ENCODE measurements around the gene CLCN4.

- TF ChIP-seq, protein P1, sequence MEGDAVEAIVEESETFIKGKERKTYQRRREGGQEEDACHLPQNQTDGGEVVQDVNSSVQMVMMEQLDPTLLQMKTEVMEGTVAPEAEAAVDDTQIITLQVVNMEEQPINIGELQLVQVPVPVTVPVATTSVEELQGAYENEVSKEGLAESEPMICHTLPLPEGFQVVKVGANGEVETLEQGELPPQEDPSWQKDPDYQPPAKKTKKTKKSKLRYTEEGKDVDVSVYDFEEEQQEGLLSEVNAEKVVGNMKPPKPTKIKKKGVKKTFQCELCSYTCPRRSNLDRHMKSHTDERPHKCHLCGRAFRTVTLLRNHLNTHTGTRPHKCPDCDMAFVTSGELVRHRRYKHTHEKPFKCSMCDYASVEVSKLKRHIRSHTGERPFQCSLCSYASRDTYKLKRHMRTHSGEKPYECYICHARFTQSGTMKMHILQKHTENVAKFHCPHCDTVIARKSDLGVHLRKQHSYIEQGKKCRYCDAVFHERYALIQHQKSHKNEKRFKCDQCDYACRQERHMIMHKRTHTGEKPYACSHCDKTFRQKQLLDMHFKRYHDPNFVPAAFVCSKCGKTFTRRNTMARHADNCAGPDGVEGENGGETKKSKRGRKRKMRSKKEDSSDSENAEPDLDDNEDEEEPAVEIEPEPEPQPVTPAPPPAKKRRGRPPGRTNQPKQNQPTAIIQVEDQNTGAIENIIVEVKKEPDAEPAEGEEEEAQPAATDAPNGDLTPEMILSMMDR (IDR thresholded peaks at IDR 0.05; ENCODE audit: low read depth, low read length) = no peak
- TF ChIP-seq POLR2A (IDR thresholded peaks at IDR 0.05; ENCODE audit: extremely low read depth, insufficient read length) = no peak
Observed at GRCh38 chrX:10174810-10175209, 18.0 kb downstream of the CLCN4 start.
